HCT116 (cell line): ENCODE data around the gene MAP6D1. TPM values are rescaled to one million over a fixed set of nuclear protein-coding genes. Genes with fewer than 3 reads are reported as not detected.

Source experiments
- ATAC-seq: fragments of 200-7000 bp; cut with Tn5 transposase; 2 replicates; pipeline ENCODE4 v1.9.1; 2020; ENCODE audit warnings: mild to moderate bottlenecking, moderate library complexity
- BruUV-seq: library from RNA; stranded (reverse); fragments of 400-500 nt; replicated peaks from 2 replicates; lab custom pipeline; 2021; lab: Mats Ljungman, UMichigan
- CTCF ChIA-PET: fragments of 300-600 bp; sonication (Branson Sonifier 250); formaldehyde crosslinking; loops from one replicate; lab custom pipeline; 2021; ENCODE audit warnings: antibody characterized with exemption; lab: Charles Lee
- POLR2A ChIA-PET: fragments of 300-600, 350-600 bp; sonication (Branson Sonifier 250); formaldehyde crosslinking; loops from one replicate; lab custom pipeline; 2021; ENCODE audit warnings: antibody characterized with exemption; lab: Charles Lee
- RAD21 ChIA-PET, 2 experiments: fragments of 300-600 bp; sonication (Branson Sonifier 250); formaldehyde crosslinking; loops; one replicate each; lab custom pipeline; 2023; ENCODE audit warnings: low total read pairs in 2 of 2; ENCODE audit not compliant: uncharacterized antibody in 2 of 2, unreplicated experiment in 2 of 2, low non-redundant PET in 1 of 2; lab: Charles Lee
- DNase-seq: peaks from one replicate; pipeline ENCODE4 v3.0.0-alpha.2; 2010; ENCODE audit warnings: low read depth, low spot score
- H2AFZ ChIP-seq: fragments of 200-600 bp; shearing (Covaris generic), sonication (generic); 2 replicates; pipeline ENCODE4 v1.6.1; 2017; ENCODE audit warnings: low read depth, mixed run types, mixed read lengths, antibody characterized with exemption, low read length; ENCODE audit not compliant: poor library complexity, severe bottlenecking
- H3K27ac ChIP-seq: 2 replicates; pipeline ENCODE4 v1.5.1; 2012; ENCODE audit warnings: low read depth, low read length
- H3K27me3 ChIP-seq: fragments of 200-600 bp; sonication (generic); 2 replicates; pipeline ENCODE4 v1.6.1; 2016; ENCODE audit warnings: mixed run types, low read length, mixed read lengths; ENCODE audit not compliant: insufficient read depth
- H3K36me3 ChIP-seq, 2 experiments: fragments of 200-500 bp in 1 of 2; fragments of 200-600 bp in 1 of 2; sonication (Bioruptor generic) in 1 of 2; sonication (generic) in 1 of 2; 2 replicates each; pipeline versions ENCODE4 v1.5.1 to v1.6.1; 2014 to 2016; ENCODE audit warnings: low read length in 2 of 2, inconsistent platforms in 1 of 2, mixed read lengths in 1 of 2, mixed run types in 1 of 2; ENCODE audit not compliant: insufficient read depth in 2 of 2, control insufficient read depth in 1 of 2
- H3K4me1 ChIP-seq, 2 experiments: fragments of 200-600 bp in 1 of 2; sonication (generic) in 1 of 2; 2 replicates each; pipeline versions ENCODE4 v1.5.1 to v1.6.1; 2012 to 2017; ENCODE audit warnings: low read length in 2 of 2, inconsistent platforms in 1 of 2, mild to moderate bottlenecking in 1 of 2, mixed read lengths in 1 of 2, mixed run types in 1 of 2, moderate library complexity in 1 of 2; ENCODE audit not compliant: insufficient read depth in 2 of 2, control insufficient read depth in 1 of 2
- H3K4me2 ChIP-seq: fragments of 200-600 bp; sonication (generic); 2 replicates; pipeline ENCODE4 v1.6.1; 2017; ENCODE audit warnings: mixed run types, low read length, mixed read lengths
- H3K4me3 ChIP-seq, 2 experiments: fragments of 200-600 bp in 1 of 2; sonication (generic) in 1 of 2; replicated peaks in 1 of 2; 2 replicates each; pipeline ENCODE4 v1.5.1; 2011 to 2016; ENCODE audit warnings: low read length in 2 of 2, control low read depth in 1 of 2, low read depth in 1 of 2, mild to moderate bottlenecking in 1 of 2, mixed read lengths in 1 of 2, mixed run types in 1 of 2
- H3K79me2 ChIP-seq: fragments of 200-600 bp; sonication (generic); 2 replicates; pipeline ENCODE4 v1.6.1; 2017; ENCODE audit warnings: mild to moderate bottlenecking, mixed run types, low read length, moderate library complexity, mixed read lengths; ENCODE audit not compliant: insufficient read depth
- H3K9ac ChIP-seq: fragments of 200-600 bp; sonication (generic); 2 replicates; pipeline ENCODE4 v1.6.1; 2016; ENCODE audit warnings: low read length, mixed read lengths
- H3K9me2 ChIP-seq: fragments of 200-600 bp; sonication (generic), shearing (Covaris generic); 2 replicates; pipeline ENCODE4 v1.6.1; 2017; ENCODE audit warnings: mixed run types, mild to moderate bottlenecking, moderate library complexity; ENCODE audit not compliant: insufficient read depth
- H3K9me3 ChIP-seq, 2 experiments: fragments of 200-500 bp in 1 of 2; fragments of 200-600 bp in 1 of 2; sonication (Bioruptor generic) in 1 of 2; sonication (generic) in 1 of 2; 2 replicates each; pipeline ENCODE4 v1.6.1; 2014 to 2017; ENCODE audit warnings: low read length in 2 of 2, mixed read lengths in 2 of 2, inconsistent platforms in 1 of 2, low read depth in 1 of 2, mild to moderate bottlenecking in 1 of 2, mixed run types in 1 of 2, moderate library complexity in 1 of 2; ENCODE audit not compliant: control insufficient read depth in 1 of 2, insufficient read depth in 1 of 2
- H4K20me1 ChIP-seq: fragments of 200-600 bp; sonication (generic), shearing (Covaris generic); 2 replicates; pipeline ENCODE4 v1.6.1; 2017; ENCODE audit warnings: mixed run types, mild to moderate bottlenecking, moderate library complexity; ENCODE audit not compliant: insufficient read depth
- CBX3 ChIP-seq: IDR thresholded peaks from 2 replicates; pipeline ENCODE4 v1.6.1; 2012; ENCODE audit warnings: low read depth
- CEBPB ChIP-seq: IDR thresholded peaks from 2 replicates; pipeline ENCODE4 v1.6.1; 2012; ENCODE audit warnings: low read depth
- EZH2 ChIP-seq: fragments of 200-600 bp; sonication (generic); IDR thresholded peaks from 2 replicates; pipeline ENCODE4 v1.6.1; 2017; ENCODE audit warnings: antibody characterized with exemption, mixed run types
- JUND ChIP-seq: IDR thresholded peaks from 2 replicates; pipeline ENCODE4 v1.6.1; 2012
- POLR2A ChIP-seq: IDR thresholded peaks from 2 replicates; pipeline ENCODE4 v1.7.0; 2011; ENCODE audit warnings: borderline replicate concordance; ENCODE audit not compliant: insufficient read depth, insufficient read length; ENCODE audit errors: extremely low read depth
- RAD21 ChIP-seq: IDR thresholded peaks from 2 replicates; pipeline ENCODE4 v1.6.1; 2012; ENCODE audit warnings: low read depth, mild to moderate bottlenecking
- SP1 ChIP-seq: IDR thresholded peaks from 2 replicates; pipeline ENCODE4 v1.6.1; 2012; ENCODE audit warnings: low read depth
- SRF ChIP-seq: IDR thresholded peaks from 2 replicates; pipeline ENCODE4 v1.6.1; 2012; ENCODE audit warnings: low read depth
- YY1 ChIP-seq: IDR thresholded peaks from 2 replicates; pipeline ENCODE4 v1.6.1; 2011; ENCODE audit warnings: low read length, low read depth, moderate library complexity, mild to moderate bottlenecking; ENCODE audit not compliant: insufficient replicate concordance; ENCODE audit errors: extremely low read depth
- intact Hi-C: fragments of 100-400 bp; cut with micrococcal nuclease; formaldehyde crosslinking; loops from 2 replicates; pipeline ENCODE4 v1.10.0; 2022
- total RNA-seq: library from RNA; stranded (reverse); gene quantifications from one replicate; pipeline ENCODE4 v1.2.1, GENCODE V29; 2021; ENCODE audit not compliant: unreplicated experiment
- TF ChIP-seq, protein P1 (sequence below), 3 experiments: fragments of 200-600 bp in 1 of 3; sonication (generic) in 1 of 3; IDR thresholded peaks in 2 of 3; conservative IDR thresholded peaks in 1 of 3; 2 replicates each; pipeline ENCODE4 v1.5.1; 2012 to 2017; ENCODE audit warnings: low read depth in 2 of 3, low read length in 2 of 3, antibody characterized with exemption in 1 of 3, borderline replicate concordance in 1 of 3, control low read depth in 1 of 3, mild to moderate bottlenecking in 1 of 3, mixed read lengths in 1 of 3, mixed run types in 1 of 3, moderate library complexity in 1 of 3; ENCODE audit not compliant: insufficient read depth in 1 of 3
- TF ChIP-seq, protein P2 (sequence below): IDR thresholded peaks from 2 replicates; pipeline ENCODE4 v1.6.1; 2012
- TF ChIP-seq, protein P3 (sequence below): IDR thresholded peaks from 2 replicates; pipeline ENCODE4 v1.6.1; 2012; ENCODE audit warnings: low read depth

Gene MAP6D1
- total RNA-seq, 1 experiment from 2014 or later = 5.3 TPM

- TF ChIP-seq, protein P1, sequence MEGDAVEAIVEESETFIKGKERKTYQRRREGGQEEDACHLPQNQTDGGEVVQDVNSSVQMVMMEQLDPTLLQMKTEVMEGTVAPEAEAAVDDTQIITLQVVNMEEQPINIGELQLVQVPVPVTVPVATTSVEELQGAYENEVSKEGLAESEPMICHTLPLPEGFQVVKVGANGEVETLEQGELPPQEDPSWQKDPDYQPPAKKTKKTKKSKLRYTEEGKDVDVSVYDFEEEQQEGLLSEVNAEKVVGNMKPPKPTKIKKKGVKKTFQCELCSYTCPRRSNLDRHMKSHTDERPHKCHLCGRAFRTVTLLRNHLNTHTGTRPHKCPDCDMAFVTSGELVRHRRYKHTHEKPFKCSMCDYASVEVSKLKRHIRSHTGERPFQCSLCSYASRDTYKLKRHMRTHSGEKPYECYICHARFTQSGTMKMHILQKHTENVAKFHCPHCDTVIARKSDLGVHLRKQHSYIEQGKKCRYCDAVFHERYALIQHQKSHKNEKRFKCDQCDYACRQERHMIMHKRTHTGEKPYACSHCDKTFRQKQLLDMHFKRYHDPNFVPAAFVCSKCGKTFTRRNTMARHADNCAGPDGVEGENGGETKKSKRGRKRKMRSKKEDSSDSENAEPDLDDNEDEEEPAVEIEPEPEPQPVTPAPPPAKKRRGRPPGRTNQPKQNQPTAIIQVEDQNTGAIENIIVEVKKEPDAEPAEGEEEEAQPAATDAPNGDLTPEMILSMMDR (IDR thresholded peaks at IDR 0.05 in 2 of 3, conservative IDR thresholded peaks at IDR 0.05 in 1 of 3; ENCODE audit: borderline replicate concordance in 1 of 3, insufficient read depth in 1 of 3, low read depth in 2 of 3, low read length in 2 of 3) = no peak
- TF ChIP-seq POLR2A (no peak), SP1 (no peak), SRF (no peak), CBX3 (no peak), EZH2 (no peak)
- TF ChIP-seq, protein P2, sequence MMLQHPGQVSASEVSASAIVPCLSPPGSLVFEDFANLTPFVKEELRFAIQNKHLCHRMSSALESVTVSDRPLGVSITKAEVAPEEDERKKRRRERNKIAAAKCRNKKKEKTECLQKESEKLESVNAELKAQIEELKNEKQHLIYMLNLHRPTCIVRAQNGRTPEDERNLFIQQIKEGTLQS = no peak
Observed at GRCh38 chr3:183862610-183863009, 37.2 kb upstream of the MAP6D1 start (continued).

- DNase-seq = no peak
- BruUV-seq = no TSS peak
- no peaks in the 10 kb centered on the region; the same call in 1 of the 2 replicates for H3K79me2 ChIP-seq
- no peaks in the 10 kb centered on the region for H3K9me2 ChIP-seq
- ChIA-PET CTCF (no interaction called here), POLR2A (no interaction called here), RAD21 (no interaction called here)
- H3K4me3 ChIP-seq = no peak overlapping the region
- no peak overlapping the region for H3K27ac ChIP-seq
- H3K9me3 ChIP-seq = no peaks in the 10 kb centered on the region
- H4K20me1 ChIP-seq = no peaks in the 10 kb centered on the region
- no peak for ATAC-seq
- no peak overlapping the region for H3K4me2 ChIP-seq
- intact Hi-C loops = no loop called here
- TF ChIP-seq SRF (no peak), JUND (no peak), RAD21 (no peak), SP1 (no peak), CEBPB (no peak), YY1 (no peak), CBX3 (no peak)
- TF ChIP-seq, protein P3, sequence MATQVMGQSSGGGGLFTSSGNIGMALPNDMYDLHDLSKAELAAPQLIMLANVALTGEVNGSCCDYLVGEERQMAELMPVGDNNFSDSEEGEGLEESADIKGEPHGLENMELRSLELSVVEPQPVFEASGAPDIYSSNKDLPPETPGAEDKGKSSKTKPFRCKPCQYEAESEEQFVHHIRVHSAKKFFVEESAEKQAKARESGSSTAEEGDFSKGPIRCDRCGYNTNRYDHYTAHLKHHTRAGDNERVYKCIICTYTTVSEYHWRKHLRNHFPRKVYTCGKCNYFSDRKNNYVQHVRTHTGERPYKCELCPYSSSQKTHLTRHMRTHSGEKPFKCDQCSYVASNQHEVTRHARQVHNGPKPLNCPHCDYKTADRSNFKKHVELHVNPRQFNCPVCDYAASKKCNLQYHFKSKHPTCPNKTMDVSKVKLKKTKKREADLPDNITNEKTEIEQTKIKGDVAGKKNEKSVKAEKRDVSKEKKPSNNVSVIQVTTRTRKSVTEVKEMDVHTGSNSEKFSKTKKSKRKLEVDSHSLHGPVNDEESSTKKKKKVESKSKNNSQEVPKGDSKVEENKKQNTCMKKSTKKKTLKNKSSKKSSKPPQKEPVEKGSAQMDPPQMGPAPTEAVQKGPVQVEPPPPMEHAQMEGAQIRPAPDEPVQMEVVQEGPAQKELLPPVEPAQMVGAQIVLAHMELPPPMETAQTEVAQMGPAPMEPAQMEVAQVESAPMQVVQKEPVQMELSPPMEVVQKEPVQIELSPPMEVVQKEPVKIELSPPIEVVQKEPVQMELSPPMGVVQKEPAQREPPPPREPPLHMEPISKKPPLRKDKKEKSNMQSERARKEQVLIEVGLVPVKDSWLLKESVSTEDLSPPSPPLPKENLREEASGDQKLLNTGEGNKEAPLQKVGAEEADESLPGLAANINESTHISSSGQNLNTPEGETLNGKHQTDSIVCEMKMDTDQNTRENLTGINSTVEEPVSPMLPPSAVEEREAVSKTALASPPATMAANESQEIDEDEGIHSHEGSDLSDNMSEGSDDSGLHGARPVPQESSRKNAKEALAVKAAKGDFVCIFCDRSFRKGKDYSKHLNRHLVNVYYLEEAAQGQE = no peak
- no peak overlapping the region for H2AFZ ChIP-seq
- peaks cover 31 to 32% of the 10 kb centered on the region in 2 experiments; a peak in 3 of 4 replicates for H3K36me3 ChIP-seq
- no peaks in the 10 kb centered on the region for H3K27me3 ChIP-seq
- H3K9ac ChIP-seq = no peak overlapping the region
- no peaks in the 10 kb centered on the region for H3K4me1 ChIP-seq
Observed at GRCh38 chr3:183857863-183858262, 32.5 kb upstream of the MAP6D1 start.
